Measurements from ENCODE around the gene SANBR.

The SANBR gene

GRCh38 chr2:61090386-61090921 lies 24.8 kb downstream of the SANBR start:
- no peak for DNase-seq (ENCODE audit: low read depth)

- DNase-seq (ENCODE audit: low read depth): no peak
Measured at GRCh38 chr2:61091485-61091884, 25.8 kb downstream of the SANBR start.

GRCh38 chr2:61096438-61096837 lies 30.8 kb downstream of the SANBR start:
- no peak for DNase-seq (ENCODE audit: low read depth)

- DNase-seq (ENCODE audit: low read depth): no peak
Measured at GRCh38 chr2:61100801-61101200, 35.1 kb downstream of the SANBR start.

GRCh38 chr2:61109291-61109690 lies 43.6 kb downstream of the SANBR start:
- no peak for DNase-seq (ENCODE audit: low read depth)

- no peak for DNase-seq (ENCODE audit: low read depth)
Measured at GRCh38 chr2:61111708-61112107, 46.0 kb downstream of the SANBR start.

GRCh38 chr2:61114147-61114546 lies 48.5 kb downstream of the SANBR start:
- no peak for DNase-seq (ENCODE audit: low read depth)

All from non-pigmented ciliary epithelial cell (primary cell).